HG03097 (cell line): ENCODE measurements around the gene ZNF710.

Experiments used
- ATAC-seq: cut with Tn5 transposase; IDR thresholded peaks from one replicate; pipeline ENCODE4 v1.9.1; 2021; ENCODE audit not compliant: unreplicated experiment, low FRiP score

The ZNF710 gene

DNA sequence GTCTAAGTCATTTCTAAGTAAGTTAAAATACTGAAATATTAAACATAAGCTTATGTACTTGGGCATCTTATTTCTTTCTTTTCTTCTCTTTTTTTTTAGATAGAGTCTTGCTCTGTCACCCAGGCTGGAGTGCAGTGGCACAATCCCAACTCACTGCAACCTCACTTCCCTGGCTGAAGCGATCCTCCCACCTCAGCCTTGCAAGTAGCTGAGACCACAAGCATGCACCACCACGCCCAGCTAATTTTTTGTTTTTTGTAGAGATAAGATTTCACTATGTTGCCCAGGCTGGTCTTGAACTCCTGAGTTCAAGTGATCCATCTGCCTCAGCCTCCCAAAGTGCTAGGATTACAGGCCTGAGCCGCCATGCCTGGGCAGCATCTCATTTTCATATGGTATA is 16.0 kb upstream of the ZNF710 start:
- ATAC-seq: no peak

- no peak for ATAC-seq
Observed at GRCh38 chr15:89991312-89991711, 9.8 kb upstream of the ZNF710 start.

DNA sequence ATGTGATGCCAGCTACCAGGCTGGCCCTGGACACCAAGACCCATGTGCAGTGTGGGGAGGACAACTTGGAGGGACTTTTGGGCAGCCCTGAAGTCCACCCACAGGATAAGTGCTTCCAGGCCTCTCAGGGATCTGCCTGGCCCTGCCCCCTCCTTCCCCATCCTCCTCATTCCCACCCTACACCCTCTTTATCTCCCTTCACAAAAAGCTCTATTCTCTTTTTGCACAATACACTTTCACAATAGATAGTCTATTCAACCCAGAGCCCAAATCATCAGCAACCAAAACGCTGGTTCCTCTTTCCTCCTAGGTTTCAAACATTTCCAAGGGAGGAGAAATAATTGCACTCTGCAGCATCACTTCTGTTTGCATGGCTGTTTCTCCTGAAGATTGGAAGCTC is 7.8 kb upstream of the ZNF710 start:
- no peak for ATAC-seq

- ATAC-seq: no peak
Observed at GRCh38 chr15:89997079-89997478, 4.0 kb upstream of the ZNF710 start.

GRCh38 chr15:89998141-89998661 is 2.9 kb upstream of the ZNF710 start:
- no peak for ATAC-seq

- no peak for ATAC-seq
Observed at GRCh38 chr15:89998923-89999675, 2.0 kb upstream of the ZNF710 start.

DNA sequence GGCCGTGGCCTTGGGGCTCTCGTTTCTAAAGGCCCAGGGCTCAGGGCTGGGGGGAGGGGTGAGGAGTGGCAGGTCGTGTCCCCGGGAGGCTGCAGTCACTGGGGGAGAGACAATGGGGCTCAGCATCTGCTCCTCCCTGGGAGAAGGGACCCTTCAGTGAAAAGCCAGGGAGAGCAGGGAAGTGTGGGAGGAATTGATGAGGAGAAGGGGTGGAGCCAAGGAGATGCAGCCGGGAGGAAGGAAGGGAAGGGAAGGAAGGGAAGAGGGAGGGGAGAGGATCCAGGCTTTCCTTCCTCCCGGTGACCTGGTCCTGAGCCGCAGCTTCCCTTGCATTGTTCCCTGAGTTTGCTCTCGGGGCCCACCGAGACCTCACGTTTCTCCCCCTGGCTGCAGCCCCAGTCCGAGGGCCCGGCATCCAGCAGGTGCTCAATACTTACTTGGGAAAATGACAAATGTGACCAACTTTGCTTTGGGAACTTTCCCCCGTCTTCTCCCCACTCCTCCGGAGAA is 1.4 kb upstream of the ZNF710 start:
- no peak for ATAC-seq

DNA sequence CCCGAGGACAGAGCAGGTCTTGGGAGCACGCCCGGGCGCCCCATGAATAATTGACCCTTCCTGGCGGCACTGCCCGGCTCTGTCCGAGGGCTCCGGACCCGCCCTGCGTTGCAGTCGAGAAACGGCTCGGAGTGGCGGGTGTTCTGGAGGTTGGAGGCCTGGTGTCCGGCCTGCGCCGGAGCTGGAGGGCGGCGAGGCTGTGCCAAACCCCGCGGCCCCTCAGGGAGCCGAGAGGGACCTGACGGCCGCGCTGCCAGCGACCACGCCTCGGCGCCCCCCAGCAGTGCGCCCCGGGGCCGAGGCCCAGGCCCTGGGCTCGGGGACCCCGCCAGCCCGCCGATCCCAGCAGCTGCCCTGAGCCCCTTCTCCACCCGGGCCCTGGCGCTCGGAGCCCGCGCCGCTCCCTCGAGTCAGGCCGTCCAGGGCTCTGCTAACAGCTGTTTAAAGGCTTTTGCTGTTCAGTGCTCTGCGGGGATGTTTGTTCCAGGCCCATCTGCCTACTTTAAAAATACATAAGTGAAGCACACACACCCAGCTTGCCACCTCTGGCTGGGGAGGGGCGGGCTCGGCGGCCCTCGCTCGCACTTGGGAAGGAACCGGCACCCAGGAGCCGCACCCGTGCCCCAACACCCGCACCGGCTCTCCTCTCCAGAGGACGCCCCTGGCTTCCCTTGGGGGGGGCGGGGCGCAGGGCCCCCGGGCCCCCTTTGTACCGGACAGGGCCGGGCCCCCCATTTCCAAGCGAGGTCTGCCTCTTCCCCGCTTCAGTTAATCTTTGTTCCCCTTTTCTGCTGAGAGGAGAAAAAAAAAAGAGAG is 730 bp upstream of the ZNF710 start:
- ATAC-seq: no peak

DNA sequence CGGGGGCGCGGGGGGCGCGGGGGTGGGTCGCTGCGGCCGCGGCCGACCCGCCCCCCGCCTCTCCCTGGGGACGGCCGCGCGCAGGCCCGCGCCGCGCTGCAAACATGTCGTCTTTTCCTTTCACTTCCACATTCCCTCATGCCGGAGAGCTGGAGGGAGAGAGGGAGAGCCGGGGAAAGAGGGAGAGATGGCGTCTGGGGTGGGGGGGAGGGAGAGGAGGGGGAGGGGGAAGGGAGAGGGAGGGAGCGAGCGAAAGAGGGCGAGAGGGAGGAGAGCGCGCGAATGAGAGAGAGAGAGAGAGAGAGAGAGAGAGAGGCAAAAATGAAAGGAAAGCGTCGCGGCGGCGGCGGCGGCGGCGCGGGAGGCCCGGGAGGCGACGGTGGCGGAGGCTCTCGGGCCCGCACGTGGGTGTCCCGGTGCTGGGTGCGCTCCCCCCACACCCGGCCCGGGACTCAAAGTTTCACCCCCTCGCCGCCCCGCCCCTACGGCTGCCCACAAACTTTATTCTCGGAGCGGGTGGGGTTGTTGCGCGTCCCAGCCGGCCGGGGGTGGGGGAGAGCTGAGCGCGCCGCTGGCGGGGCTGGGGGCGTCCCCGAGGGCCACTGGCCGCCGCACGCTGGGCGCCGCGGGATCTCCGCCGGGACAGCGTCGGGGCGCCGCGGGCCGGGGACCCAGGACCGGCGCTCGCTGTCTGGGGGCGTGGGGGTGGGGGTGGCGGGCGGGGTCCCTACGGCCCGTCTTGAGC is 731 bp downstream of the ZNF710 start:
- no peak for ATAC-seq

- no peak for ATAC-seq
Observed at GRCh38 chr15:90002428-90002844, 1.3 kb downstream of the ZNF710 start.

DNA sequence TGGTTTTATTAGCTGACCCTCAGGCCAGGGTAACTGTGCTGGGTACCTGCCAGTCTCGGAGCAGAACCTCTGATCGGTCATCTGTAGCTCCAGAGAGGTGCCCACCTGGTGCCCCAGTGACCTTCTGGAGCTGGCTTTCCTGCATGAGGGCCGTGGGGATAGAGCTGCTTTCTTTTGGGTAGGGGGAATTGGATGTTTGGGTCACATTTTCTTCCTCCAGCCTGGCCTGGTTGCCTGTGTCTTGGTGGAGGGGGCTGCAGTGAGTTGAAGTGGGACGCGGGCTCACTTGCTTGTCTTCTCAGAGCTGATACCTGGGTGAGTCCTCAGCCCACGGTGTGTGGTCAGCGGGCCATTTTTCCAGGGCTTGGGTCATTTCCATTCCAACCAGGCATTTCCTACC is 2.6 kb downstream of the ZNF710 start:
- no peak for ATAC-seq

- ATAC-seq: no peak
Observed at GRCh38 chr15:90004252-90004651, 3.1 kb downstream of the ZNF710 start.

DNA sequence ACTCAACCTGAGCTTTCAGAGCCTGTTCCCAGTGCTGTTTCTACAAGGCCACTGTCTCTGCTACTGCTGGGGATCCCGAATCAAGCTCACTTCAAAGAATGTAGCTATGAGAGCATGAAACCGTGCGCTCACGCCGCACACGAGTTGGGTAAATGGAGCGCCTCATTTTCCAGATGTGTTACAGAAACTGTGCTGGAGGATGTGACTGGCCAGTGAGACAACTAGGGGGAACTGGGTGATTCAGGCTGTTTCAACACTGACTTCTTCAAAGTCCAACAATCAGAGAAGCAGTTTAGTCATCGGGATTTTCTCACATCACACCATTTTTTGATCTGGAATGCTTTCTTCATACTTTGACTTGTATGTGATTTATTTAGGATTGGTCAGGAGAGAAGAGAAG is 3.5 kb downstream of the ZNF710 start:
- ATAC-seq: no peak

DNA sequence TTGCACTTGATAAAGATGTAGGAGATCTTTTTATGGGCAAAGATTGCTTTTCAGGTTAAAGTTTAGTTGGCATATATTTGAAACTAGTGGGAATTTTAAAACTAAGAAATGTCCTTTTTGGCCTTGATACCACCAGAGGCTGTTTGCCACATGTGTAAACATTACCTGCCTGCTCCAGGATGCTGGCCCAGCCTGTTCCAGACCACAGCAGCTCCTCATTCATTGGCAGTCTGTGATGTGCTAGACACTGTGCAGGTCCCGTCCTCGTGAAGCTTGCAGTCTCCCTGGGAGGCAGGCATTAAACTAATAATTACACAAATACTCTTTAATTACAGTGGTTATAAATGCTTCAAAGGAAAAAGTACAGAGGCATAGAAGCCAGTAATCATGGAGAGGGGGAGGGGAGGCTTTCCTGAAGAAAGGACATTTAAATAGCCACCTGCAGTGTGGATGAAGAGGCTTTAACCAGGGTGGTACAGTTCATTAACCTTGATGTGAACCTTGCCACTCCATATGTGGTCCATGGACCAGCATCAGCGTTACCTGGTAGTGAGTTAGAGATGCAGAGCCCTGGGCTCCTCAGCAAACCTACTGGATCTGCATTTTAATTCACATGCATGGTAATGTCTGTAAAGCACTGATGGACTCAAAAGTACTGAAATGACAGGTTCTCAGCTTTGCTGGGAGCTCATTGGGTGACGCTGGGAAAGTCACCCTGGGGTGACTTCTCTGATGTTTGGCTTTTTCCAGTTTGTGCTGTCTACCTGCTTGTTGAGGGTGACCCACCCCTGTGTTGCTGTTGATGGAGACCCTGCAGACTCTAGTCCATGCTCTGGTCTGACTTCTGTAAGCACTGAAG is 5.3 kb downstream of the ZNF710 start:
- ATAC-seq: no peak

- ATAC-seq: no peak
Observed at GRCh38 chr15:90007076-90007460, 5.9 kb downstream of the ZNF710 start.

- no peak for ATAC-seq
Observed at GRCh38 chr15:90008607-90009006, 7.5 kb downstream of the ZNF710 start.

- no peak for ATAC-seq
Observed at GRCh38 chr15:90009301-90010022, 8.3 kb downstream of the ZNF710 start.

DNA sequence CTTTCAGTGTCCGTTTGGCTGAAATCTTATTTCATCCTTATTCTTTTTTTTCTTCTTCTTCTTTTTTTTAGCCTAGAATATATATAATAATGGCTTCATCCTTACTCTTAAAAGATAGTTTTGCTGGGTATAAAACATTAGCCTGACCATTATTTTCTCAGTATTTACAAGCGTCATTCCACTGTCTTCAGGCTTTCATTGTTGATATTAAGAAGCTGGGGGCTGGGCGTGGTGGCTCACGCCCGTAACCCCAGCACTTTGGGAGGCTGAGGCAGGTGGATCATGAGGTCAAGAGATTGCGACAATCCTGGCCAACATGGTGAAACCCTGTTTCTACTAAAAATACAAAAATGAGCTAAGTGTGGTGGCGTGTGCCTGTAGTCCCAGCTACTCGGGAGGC is 10.6 kb downstream of the ZNF710 start:
- ATAC-seq: no peak

- ATAC-seq: no peak
Observed at GRCh38 chr15:90013503-90013937, 12.4 kb downstream of the ZNF710 start.
